Esophagus muscularis mucosa (tissue), 4 donors: ENCODE measurements around the gene ASXL1. TPM values are rescaled to one million over a fixed set of nuclear protein-coding genes. Genes with fewer than 3 reads are reported as not detected.
A peak's percentile ranks its signal among the peaks of the same experiment; 100 is the strongest.

ENCODE experiments used
- DNase-seq: peaks from one replicate; pipeline ENCODE4 v3.0.0-alpha.2; 2017; ENCODE audit errors: extremely low spot score
- H3K27ac ChIP-seq, 4 donors: fragments of 200-600 bp; sonication (generic); replicated peaks in 1 of 4; 1 replicate in 3 of 4; 2 replicates in 1 of 4; pipeline ENCODE4 v1.5.1; 2016 to 2019; ENCODE audit warnings: mild to moderate bottlenecking in 1 of 4
- H3K27me3 ChIP-seq, 4 donors: fragments of 200-600 bp; sonication (generic); one replicate each; pipeline versions ENCODE4 v1.5.1 to v1.6.0; 2016 to 2019
- H3K36me3 ChIP-seq, 4 donors: fragments of 200-600 bp; sonication (generic); one replicate each; pipeline ENCODE4 v1.5.1; 2016 to 2019
- H3K4me1 ChIP-seq, 4 donors: fragments of 200-600 bp; sonication (generic); one replicate each; pipeline ENCODE4 v1.5.1; 2016 to 2019
- H3K4me3 ChIP-seq, 4 donors: fragments of 200-600 bp; sonication (generic); 1 replicate in 2 of 4; 2 replicates in 2 of 4; pipeline ENCODE4 v1.5.1; 2016 to 2019; ENCODE audit warnings: mild to moderate bottlenecking in 4 of 4, moderate library complexity in 1 of 4
- H3K9me3 ChIP-seq, 4 donors: fragments of 200-600 bp; sonication (generic); 1 replicate in 3 of 4; 2 replicates in 1 of 4; pipeline ENCODE4 v1.5.1; 2016 to 2019
- CTCF ChIP-seq, 3 experiments: fragments of 200-600 bp in 2 of 3; fragments of 450-650 bp in 1 of 3; sonication (generic) in 2 of 3; IDR thresholded peaks; one replicate each; pipeline ENCODE4 v1.5.1; 2017 to 2019; ENCODE audit warnings: antibody characterized with exemption in 3 of 3, mild to moderate bottlenecking in 2 of 3, moderate library complexity in 1 of 3
- EP300 ChIP-seq: sonication (generic); formaldehyde crosslinking; IDR thresholded peaks from one replicate; pipeline ENCODE4 v1.6.1; 2017; ENCODE audit warnings: antibody characterized with exemption
- POLR2A ChIP-seq: fragments of 450-650 bp; IDR thresholded peaks from one replicate; pipeline ENCODE4 v1.6.1; 2017; ENCODE audit warnings: antibody characterized with exemption, moderate library complexity, mild to moderate bottlenecking, low read depth
- POLR2AphosphoS5 ChIP-seq, 2 donors: sonication (generic); formaldehyde crosslinking; IDR thresholded peaks; one replicate each; pipeline ENCODE4 v1.6.1; 2017; ENCODE audit warnings: antibody characterized with exemption in 2 of 2
- WGBS: methylation state at CpG from one replicate; pipeline ENCODE4 v1.1.5; 2018; 5-methylcytosine and 5-hydroxymethylcytosine counted together
- intact Hi-C: fragments of 100-400 bp; cut with DNase I; formaldehyde crosslinking; loops from one replicate; pipeline ENCODE4 v1.15.1; 2023
- total RNA-seq, 4 donors: library from RNA; depleted of rRNA; stranded (reverse); fragments of >200 nt; gene quantifications; one replicate each; pipeline versions ENCODE4 v1.1.0 to v1.2.1, GENCODE V29; 2016

Gene ASXL1
- total RNA-seq, 4 donors from 2014 or later, result 56.5 to 66.7 (median 61.8) TPM

GRCh38 chr20:32480371-32481241 lies 122.5 kb downstream of the ASXL1 start:
- DNase-seq, result no peak
- Histone ChIP-seq H3K4me3 (peak overlapping the region; percentile 78 to 95 (median 92)), H3K9me3 (no peaks in the 10 kb centered on the region), H3K27me3 (no peaks in the 10 kb centered on the region), H3K27ac (peak overlapping the region; percentile 81 to 94 (median 89)), H3K36me3 (no peaks in the 10 kb centered on the region), H3K4me1 (peaks cover 43 to 86% (median 78%) of the 10 kb centered on the region in 4 donors)
- TF ChIP-seq EP300 (no peak), CTCF (IDR thresholded peaks at IDR 0.05) (no peak), POLR2AphosphoS5 (IDR thresholded peaks at IDR 0.05) (no peak), POLR2A (no peak)
- intact Hi-C loops, result loop anchor here (5.0 to 10.0 kb wide), 2 partner anchors 123 to 276 kb away; partner anchors contain the start of genes ASXL1, PLAGL2 and POFUT1
- WGBS, result 65% methylated on average over 11 of the region's 12 CpGs

- intact Hi-C loops, result loop anchor here (5.0 to 10.0 kb wide), 2 partner anchors 124 to 277 kb away; partner anchors contain the start of genes ASXL1, PLAGL2 and POFUT1
- Histone ChIP-seq H3K27ac (peak overlapping the region; percentile 81 to 94 (median 89)), H3K36me3 (no peaks in the 10 kb centered on the region), H3K27me3 (no peaks in the 10 kb centered on the region), H3K4me1 (peaks cover 34 to 77% (median 70%) of the 10 kb centered on the region in 4 donors), H3K9me3 (no peaks in the 10 kb centered on the region), H3K4me3 (peak overlapping the region; percentile 78 to 95 (median 92))
- DNase-seq, result no peak
- 26% methylated on average over 13 of the region's 13 CpGs for WGBS
- peak in 1 of 2 donors; percentile 17 for TF ChIP-seq POLR2AphosphoS5 (IDR thresholded peaks at IDR 0.05)
- TF ChIP-seq POLR2A, result no peak
These were observed 123.4 kb downstream of the ASXL1 start for GRCh38 chr20:32481311-32482142.

GRCh38 chr20:32482143-32482441 lies 124.0 kb downstream of the ASXL1 start:
- Histone ChIP-seq H3K4me3 (peak overlapping the region; percentile 78 to 95 (median 92)), H3K4me1 (peaks cover 28 to 72% (median 64%) of the 10 kb centered on the region in 4 donors), H3K27ac (peak overlapping the region; percentile 81 to 94 (median 89)), H3K9me3 (no peaks in the 10 kb centered on the region), H3K36me3 (no peaks in the 10 kb centered on the region), H3K27me3 (no peaks in the 10 kb centered on the region)
- no peak for DNase-seq
- intact Hi-C loops, result loop anchor here (5.0 to 10.0 kb wide), 2 partner anchors 125 to 277 kb away; partner anchors contain the start of genes ASXL1, PLAGL2 and POFUT1
- WGBS, result 12% methylated on average over 9 of the region's 9 CpGs
- TF ChIP-seq EP300, result no peak
- no peak for TF ChIP-seq CTCF (IDR thresholded peaks at IDR 0.05)
- no peak for TF ChIP-seq POLR2AphosphoS5 (IDR thresholded peaks at IDR 0.05)
- TF ChIP-seq POLR2A, result no peak

- H3K4me1 ChIP-seq, result peaks cover 26 to 66% (median 58%) of the 10 kb centered on the region in 4 donors
- DNase-seq, result no peak
- under 1% methylated on average over 28 of the region's 82 CpGs for WGBS
These were observed 124.5 kb downstream of the ASXL1 start for GRCh38 chr20:32482442-32483261.

More at GRCh38 chr20:32482442-32483261, 124.5 kb downstream of the ASXL1 start:
- Histone ChIP-seq H3K27ac (peak overlapping the region; percentile 81 to 94 (median 89)), H3K4me3 (peak overlapping the region; percentile 78 to 95 (median 92)), H3K9me3 (no peaks in the 10 kb centered on the region), H3K27me3 (no peaks in the 10 kb centered on the region), H3K36me3 (no peaks in the 10 kb centered on the region)
- peak in 1 of 2 donors; percentile 25 for TF ChIP-seq POLR2AphosphoS5 (IDR thresholded peaks at IDR 0.05)
- no peak for TF ChIP-seq EP300
- intact Hi-C loops, result loop anchor here (5.0 to 10.0 kb wide), 2 partner anchors 125 to 278 kb away; partner anchors contain the start of genes ASXL1, PLAGL2 and POFUT1
